ENCODE data around the gene SERPINB4.
"Not testable (repeated sequence)": the region's sequence is repeated elsewhere in the genome, so short reads cannot be mapped to it uniquely, and the experiment has no call there.

SERPINB4 gene

GRCh38 chr18:63644142-63644541, at the start of gene SERPINB4:
SERPINB4 (minus strand) TSS chr18:63644256; CDS start chr18:63643577, 679 bp downstream.
- DNase-seq = not testable (repeated sequence)

GRCh38 chr18:63689064-63689463, 45.0 kb upstream of the SERPINB4 start:
- DNase-seq = no peak

GRCh38 chr18:63686871-63687270, 42.8 kb upstream of the SERPINB4 start:
- no peak for DNase-seq

GRCh38 chr18:63684718-63685117, 40.7 kb upstream of the SERPINB4 start:
- DNase-seq = no peak

- DNase-seq = no peak
These were observed 39.8 kb upstream of the SERPINB4 start for GRCh38 chr18:63683890-63684289.

- DNase-seq = no peak
These were observed 39.1 kb upstream of the SERPINB4 start for GRCh38 chr18:63683152-63683551.

GRCh38 chr18:63681449-63682340, 37.6 kb upstream of the SERPINB4 start:
- DNase-seq = no peak

GRCh38 chr18:63679820-63680606, 36.0 kb upstream of the SERPINB4 start:
- DNase-seq = no peak

GRCh38 chr18:63677500-63678225, 33.6 kb upstream of the SERPINB4 start:
- DNase-seq = no peak

GRCh38 chr18:63676526-63677323, 32.7 kb upstream of the SERPINB4 start:
- DNase-seq = no peak

GRCh38 chr18:63664571-63664970, 20.5 kb upstream of the SERPINB4 start:
- no peak for DNase-seq

- not testable (repeated sequence) for DNase-seq
These were observed 17.7 kb upstream of the SERPINB4 start, which contains the start of gene SERPINB3 for GRCh38 chr18:63661750-63662149. SERPINB3 (minus strand) TSS chr18:63661893; CDS start chr18:63661216, 677 bp downstream.

GRCh38 chr18:63658920-63659319, 14.9 kb upstream of the SERPINB4 start:
- not testable (repeated sequence) for DNase-seq

- not testable (repeated sequence) for DNase-seq
These were observed 6.2 kb upstream of the SERPINB4 start for GRCh38 chr18:63650271-63650670.

- DNase-seq = no peak
These were observed 4.2 kb upstream of the SERPINB4 start for GRCh38 chr18:63648241-63648640.

GRCh38 chr18:63646936-63647335, 2.9 kb upstream of the SERPINB4 start:
- DNase-seq = no peak

GRCh38 chr18:63644694-63645093, 638 bp upstream of the SERPINB4 start:
- DNase-seq = not testable (repeated sequence)

- not testable (repeated sequence) for DNase-seq
These were observed 1.2 kb downstream of the SERPINB4 start for GRCh38 chr18:63642668-63643356.

- not testable (repeated sequence) for DNase-seq
These were observed 2.8 kb downstream of the SERPINB4 start for GRCh38 chr18:63641157-63641680.

- no peak for DNase-seq
These were observed 6.4 kb downstream of the SERPINB4 start for GRCh38 chr18:63637703-63638102.

GRCh38 chr18:63627819-63628218, 16.2 kb downstream of the SERPINB4 start:
- DNase-seq = no peak
